ENCODE data around the gene TBC1D8.

- TF ChIP-seq CTCF (conservative IDR thresholded peaks at IDR 0.05), result no peak
- TF ChIP-seq ZFX (IDR thresholded peaks at IDR 0.05), result no peak
These were observed 41.9 kb upstream of the TBC1D8 start for GRCh38 chr2:101193033-101193626.
